SU-DHL-6 (cell line): Measurements from ENCODE around the gene C10orf53.

Experiments
- CTCF ChIP-seq: fragments of 200-600 bp; sonication (generic); IDR thresholded peaks from one replicate; pipeline ENCODE4 v1.5.1; 2017; ENCODE audit warnings: antibody characterized with exemption, mild to moderate bottlenecking, low read length, moderate library complexity; ENCODE audit not compliant: insufficient read depth, poor library complexity, severe bottlenecking
- EZH2phosphoT487 ChIP-seq: fragments of 200-600 bp; sonication (generic), shearing (Covaris generic); conservative IDR thresholded peaks from 2 replicates; pipeline ENCODE4 v1.6.1; 2018; ENCODE audit warnings: mild to moderate bottlenecking, antibody characterized with exemption, low read length, moderate library complexity, mixed read lengths

- TF ChIP-seq CTCF (no peak), EZH2phosphoT487 (no peak)
Observed at GRCh38 chr10:49739426-49739825, 60.0 kb downstream of the C10orf53 start.
